ENCODE data around the gene PDE3B.
A peak's percentile ranks its signal among the peaks of the same experiment; 100 is the strongest.
"Not testable (repeated sequence)": the region's sequence is repeated elsewhere in the genome, so short reads cannot be mapped to it uniquely, and the experiment has no call there.

The PDE3B gene

DNA sequence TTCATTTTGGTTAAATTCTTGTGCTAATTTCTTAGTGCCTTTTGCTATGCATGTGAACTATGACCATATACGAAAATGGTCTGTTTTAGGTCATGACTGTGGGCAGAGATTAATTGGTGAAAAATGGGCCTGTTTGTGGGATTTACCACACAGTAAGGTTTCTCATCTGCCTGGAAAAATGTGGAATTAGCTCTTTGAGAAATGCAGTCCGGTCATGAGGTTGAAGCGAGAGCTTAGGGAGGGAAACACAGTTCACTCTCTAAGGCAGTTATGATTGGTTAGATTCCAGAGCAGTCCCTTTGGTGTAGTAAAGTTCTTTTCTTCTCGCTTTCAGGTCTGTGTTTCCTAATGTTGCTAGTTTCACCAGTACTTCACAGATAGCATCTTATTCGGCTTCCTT is 1.2 kb upstream of the PDE3B start:
- no peak for DNase-seq

DNA sequence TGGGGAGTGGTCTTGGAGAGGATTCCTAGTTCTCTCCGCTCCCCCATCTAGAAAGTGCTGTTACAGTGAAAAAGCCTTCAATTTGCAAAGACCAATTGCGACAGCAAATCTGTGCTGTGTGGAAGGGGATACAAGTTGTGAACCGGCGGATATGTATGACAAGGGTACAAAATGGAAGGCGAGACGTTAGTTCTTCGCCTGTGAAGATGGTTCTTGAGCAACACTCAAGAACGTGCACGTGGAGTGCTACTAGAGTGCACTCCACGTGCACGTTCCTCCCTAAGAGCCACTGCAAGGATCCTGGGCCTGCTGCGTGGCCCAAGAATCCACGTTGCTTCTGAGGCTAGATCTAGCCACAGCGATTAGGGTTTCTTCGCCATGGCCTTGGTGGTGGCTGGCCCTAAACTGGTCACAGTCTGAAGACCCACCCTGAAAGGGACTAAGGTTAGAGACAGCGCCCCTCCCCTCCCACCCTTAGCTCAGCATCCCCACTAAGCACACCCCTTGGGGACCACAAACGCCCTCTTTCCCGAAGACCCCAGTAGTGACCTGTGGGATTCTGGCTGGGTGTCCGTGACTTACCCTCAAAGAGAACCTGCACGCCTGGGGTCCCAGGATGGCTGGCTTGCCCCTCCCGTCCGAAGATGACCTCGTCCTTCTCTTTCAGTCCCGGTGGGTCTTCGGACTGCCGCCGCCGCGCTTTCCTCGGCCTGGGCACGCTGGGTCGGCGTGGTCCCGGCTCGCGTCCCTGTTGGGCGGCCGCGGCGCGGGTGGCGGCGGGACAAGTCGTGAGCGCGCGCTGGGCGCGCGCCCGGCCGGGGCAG is 519 bp upstream of the PDE3B start:
- no peak for DNase-seq

DNA sequence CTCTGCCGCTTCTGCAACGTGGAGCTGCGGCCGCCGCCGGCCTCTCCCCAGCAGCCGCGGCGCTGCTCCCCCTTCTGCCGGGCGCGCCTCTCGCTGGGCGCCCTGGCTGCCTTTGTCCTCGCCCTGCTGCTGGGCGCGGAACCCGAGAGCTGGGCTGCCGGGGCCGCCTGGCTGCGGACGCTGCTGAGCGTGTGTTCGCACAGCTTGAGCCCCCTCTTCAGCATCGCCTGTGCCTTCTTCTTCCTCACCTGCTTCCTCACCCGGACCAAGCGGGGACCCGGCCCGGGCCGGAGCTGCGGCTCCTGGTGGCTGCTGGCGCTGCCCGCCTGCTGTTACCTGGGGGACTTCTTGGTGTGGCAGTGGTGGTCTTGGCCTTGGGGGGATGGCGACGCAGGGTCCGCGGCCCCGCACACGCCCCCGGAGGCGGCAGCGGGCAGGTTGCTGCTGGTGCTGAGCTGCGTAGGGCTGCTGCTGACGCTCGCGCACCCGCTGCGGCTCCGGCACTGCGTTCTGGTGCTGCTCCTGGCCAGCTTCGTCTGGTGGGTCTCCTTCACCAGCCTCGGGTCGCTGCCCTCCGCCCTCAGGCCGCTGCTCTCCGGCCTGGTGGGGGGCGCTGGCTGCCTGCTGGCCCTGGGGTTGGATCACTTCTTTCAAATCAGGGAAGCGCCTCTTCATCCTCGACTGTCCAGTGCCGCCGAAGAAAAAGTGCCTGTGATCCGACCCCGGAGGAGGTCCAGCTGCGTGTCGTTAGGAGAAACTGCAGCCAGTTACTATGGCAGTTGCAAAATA is 816 bp downstream of the PDE3B start:
- DNase-seq: peak; percentile 13

DNA sequence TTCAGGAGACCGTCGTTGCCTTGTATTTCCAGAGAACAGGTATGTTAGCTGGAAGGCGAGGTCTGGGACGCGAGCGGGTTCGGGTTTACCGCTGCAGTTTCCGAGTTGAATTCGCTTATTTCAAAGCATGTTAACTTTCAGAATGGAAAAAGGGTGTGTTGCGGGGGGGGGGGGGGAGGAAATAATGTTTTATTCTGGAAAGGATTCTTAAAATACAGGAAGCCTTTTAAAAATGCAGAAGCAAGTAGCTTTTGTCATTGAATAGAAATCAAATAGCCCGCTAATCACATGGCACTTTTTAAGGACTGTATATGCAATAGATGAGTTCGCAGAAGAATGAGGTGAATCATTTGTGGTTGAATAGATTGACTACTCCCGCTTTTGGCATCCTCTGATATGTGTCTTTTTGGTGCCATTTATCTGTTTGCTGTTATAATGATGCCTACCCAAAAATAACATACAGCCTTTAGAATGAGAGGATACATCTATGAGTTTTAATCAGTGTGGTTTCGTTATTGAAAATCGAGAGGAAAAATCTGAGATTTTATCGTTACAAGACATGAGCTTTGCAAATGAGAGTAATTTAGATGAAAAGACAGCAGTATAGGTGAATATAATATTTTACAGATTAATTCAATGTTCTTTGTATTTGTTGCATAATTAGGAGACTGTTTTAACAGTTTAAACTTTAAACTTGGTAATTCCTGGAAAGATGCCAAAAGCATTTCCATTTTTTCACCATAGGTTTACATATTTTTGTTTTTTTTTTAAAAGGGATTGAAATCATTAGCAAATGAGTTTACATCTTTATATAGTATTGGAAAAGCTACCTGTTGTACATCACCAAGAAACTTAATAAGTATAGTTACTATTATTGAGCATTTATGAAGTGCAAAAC is 1.7 kb downstream of the PDE3B start:
- DNase-seq: peak; percentile 37

DNA sequence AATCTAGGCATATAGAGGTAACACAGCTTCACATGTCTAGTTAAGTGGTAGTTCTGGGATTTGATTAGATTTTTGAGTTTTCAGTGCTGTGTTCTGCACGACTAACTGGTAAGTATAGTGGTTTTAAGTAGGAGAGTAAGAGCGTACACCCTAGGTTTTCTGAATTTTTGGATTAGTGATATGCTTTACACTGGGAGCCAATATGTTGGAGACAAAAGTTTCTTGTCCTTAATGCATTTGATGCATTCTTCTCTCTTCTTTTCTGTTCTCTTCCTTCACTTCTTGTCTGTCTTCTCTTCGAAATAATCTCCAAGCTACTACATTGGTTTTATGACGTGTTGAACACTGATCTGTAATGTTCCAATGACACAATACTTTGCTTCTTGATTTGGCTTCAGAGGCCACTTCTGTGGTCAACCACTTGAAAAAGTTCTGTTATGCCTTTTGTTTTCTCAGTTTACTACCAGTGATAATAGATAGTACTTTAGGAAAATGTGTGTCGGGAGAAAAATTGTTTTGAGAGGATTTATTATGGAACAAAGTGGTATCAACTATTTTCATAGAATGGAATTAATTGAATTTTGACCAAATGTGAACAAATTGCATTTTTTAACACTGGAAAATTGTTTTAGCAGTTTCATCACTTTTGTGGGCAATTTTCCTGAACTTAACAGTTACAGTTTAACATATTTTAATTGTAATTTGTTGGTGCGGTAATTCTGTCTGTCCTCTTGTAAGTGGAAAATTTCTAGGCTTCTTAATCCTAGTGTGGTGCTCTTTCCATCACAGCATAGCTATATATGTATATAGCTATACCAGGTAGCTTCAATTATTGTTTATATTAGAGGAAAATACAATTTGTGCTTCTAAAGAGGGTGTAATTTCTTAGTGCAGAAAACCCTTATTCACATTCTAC is 2.6 kb downstream of the PDE3B start:
- DNase-seq: no peak

DNA sequence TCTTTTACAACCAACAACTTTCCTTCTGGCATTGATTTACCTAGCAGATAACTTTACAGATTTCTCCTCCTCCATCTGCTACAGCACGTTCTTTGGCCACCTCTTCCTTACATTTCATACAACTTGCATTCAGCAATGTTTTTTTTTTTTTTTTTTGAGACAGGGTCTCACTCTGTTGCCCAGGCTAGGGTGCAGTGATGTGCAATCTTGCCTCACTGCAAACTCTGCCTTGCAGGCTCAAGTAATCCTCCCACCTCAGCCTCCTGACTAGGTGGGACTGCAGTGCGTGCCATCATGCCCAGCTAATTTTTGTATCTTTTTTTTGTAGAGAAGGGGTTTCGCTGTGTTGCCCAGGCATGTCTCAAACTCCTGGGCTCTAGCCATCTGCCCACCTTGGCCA is 6.5 kb downstream of the PDE3B start:
- no peak for DNase-seq

DNA sequence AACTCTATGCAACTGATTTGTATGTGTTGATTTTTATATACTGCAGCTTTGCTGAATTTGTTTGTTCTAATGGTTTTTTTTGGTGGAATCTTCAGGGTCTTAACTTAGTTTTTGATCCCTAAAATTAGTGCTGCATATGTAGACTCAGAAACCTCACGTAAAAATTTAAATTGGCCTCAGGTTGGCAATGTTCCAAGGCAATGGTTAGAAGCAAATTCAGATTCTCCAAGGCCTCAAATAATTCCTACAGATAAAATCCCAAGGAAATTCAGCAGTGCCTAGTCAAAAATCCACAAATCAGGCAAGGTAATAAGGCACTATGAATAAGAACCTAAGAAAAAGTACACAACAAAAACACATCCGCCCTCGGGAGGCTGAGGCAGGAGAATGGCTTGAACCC is 9.5 kb downstream of the PDE3B start:
- no peak for DNase-seq

DNA sequence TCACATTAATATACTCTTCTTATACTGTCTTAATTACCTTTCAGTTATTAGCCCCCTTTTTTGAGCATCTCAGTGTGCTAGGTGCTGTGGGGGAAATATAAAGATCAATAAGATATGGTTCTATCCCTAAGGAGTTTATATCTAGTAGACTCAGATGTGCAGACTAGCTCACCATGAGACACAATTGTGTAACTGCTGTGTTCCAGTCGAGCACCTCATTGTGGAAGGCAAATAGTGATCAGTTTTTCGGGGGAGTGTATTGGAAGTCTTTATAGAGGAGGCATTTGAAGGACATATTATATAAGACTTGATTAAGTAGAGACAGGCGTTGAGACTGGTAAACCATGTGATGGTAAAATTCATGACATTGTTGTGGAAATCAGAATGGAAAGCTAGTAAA is 11.8 kb downstream of the PDE3B start:
- DNase-seq: no peak

DNA sequence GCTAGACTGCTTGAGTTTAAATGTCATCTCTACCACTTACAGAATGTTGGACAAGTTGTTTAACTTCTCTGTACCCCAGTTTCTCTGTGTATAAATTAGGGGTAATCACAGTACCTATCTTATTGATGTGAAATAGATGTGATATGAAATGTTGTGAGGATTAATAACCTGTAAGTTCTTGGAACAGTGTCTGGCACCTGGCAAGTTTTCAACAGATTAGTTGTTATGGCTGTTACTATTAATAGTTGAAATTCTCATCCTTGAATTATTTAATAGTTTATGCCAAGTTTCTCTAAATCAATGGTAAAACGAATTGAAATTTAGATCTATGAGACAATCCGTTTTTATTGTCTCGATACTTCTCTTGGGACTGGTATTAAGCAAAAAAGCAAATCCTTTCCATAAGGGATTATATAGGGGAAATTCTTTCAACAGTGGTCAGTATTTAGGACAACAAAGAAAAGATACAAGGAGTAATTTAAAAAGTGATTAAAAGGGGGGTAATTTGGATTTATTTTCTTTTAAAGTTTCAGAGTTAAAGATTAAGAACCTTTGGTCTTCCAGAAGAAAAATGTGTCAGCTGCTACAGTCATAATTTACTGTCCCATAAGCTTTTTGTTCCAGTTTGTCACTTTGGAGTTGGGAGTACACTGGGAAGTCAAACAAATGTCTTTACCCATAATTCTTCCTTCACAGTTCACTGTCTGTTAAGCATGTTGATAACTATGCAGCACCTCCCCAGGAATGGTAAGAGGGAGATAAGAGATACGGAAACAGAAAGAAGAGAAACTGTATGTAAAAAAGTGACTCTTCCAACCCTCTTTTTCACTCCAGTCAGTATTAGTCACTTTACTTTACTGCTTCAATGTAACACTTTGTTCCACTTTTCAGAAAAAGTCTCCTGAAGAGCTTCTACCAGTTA is 13.2 kb downstream of the PDE3B start:
- no peak for DNase-seq

DNA sequence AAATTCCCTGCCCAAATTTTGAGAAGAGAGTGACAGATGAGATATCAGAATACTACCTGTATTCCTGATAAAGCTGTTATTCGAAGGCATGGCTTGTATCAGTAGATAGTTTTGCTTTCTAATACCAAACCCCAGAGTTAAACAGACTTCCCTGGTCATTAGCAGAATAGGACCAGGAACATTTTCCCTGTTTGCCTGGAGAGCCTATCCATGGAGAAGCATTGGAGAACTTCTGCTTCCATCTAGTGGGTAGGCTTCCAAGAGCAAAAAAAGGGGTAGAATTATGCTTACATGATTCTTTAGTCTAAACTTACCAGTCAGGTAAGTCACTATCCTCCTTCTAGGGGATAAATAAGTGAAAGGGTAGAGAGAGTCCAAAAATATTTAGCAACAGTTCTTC is 14.2 kb downstream of the PDE3B start:
- no peak for DNase-seq

DNA sequence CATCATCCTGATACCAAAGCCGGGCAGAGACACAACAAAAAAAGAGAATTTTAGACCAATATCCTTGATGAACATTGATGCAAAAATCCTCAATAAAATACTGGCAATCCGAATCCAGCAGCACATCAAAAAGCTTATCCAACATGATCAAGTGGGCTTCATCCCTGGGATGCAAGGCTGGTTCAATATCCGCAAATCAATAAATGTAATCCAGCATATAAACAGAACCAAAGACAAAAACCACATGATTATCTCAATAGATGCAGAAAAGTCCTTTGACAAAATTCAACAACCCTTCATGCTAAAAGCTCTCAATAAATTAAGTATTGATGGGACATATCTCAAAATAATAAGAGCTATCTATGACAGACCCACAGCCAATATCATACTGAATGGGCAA is 21.3 kb downstream of the PDE3B start:
- not testable (repeated sequence) for DNase-seq

DNA sequence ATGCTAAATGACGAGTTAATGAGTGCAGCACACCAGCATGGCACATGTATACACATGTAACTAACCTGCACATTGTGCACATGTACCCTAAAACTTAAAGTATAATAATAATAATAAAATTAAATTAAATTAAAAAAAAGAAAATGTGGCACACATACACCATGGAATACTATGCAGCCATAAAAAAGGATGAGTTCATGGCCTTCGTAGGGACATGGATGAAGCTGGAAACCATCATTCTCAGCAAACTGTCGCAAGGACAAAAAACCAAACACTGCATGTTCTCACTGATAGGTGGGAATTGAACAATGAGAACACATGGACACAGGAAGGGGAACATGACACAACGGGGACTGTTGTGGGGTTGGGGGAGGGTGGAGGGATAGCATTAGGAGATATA is 23.7 kb downstream of the PDE3B start:
- not testable (repeated sequence) for DNase-seq

DNA sequence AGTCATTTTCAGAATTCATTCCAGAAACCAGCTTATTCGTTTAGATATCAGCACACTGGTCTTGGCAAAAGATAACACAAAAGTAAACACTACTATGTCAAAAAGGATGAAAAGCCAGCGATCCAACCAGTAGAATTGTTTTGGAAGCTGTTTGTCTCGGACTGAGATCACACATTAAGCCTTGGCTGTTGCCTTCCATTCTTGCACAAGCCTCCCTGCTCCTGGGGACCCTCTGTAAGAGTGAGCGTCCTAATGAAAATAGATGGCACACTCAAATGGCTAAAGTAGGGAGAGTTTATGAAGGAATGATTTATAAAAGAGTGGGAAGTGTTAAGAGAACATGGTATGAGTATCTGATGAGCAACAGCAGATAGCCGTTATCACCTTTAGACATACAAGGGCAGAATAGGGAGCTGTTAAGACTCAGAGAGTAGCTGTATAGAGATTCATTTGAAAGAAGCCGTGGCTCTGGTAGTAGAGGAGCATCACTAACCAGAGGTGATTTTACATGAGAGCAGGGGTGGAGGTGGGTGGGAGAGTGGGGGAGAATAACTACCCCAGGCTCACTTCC is 25.2 kb downstream of the PDE3B start:
- DNase-seq: no peak

DNA sequence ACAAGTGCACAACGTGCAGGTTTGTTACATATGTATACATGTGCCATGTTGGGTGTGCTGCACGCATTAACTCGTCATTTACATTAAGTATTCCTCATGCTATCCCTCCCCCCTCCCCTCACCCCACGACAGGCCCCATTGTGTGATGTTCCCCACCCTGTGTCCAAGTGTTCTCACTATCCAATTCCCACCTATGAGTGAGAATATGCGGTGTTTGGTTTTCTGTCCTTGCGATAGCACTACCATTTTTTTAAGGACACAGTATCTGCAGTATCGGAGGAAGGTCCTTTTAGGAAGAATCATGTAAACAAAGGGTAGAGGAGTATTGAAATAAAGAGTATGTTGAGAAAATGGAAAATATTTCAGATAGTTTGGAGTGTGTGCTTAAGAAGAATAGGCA is 25.9 kb downstream of the PDE3B start:
- no peak for DNase-seq

DNA sequence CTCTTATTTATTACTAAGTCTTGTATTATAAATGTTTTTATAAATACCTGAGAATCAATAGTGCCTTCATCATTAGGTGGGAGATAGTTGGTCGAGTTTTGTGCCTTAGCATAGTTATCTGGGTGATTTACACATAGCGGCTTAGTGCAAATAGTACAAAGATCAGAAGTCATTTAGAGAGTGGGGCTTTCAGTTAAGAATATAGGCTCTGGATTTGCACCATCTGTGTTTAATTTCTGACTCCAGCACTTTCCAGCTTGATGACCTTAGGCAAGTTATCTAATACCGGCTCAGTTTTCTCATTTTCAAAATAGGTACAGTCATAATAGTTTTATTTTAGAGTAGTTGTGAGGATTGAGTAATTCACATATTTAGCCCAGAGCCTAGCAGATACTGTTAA is 26.4 kb downstream of the PDE3B start:
- no peak for DNase-seq

DNA sequence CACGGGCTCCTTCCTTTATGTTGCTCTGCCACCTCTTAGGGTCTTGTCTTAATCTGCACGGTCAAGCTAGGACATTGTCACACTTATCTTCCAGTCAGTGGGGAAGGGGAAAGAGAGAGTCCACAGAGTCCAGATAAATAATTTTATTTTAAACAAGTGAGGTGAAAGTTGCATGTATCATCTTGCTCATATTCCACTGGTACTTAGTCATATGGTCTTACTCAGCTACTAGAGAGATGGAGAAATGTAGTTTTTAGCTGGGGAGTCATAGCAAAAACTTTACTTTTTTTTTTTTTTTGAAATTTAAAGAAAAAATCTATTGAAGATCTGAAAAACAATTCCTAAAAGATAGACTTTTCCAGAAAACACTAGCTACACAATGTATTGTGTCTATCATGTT is 29.0 kb downstream of the PDE3B start:
- no peak for DNase-seq

DNA sequence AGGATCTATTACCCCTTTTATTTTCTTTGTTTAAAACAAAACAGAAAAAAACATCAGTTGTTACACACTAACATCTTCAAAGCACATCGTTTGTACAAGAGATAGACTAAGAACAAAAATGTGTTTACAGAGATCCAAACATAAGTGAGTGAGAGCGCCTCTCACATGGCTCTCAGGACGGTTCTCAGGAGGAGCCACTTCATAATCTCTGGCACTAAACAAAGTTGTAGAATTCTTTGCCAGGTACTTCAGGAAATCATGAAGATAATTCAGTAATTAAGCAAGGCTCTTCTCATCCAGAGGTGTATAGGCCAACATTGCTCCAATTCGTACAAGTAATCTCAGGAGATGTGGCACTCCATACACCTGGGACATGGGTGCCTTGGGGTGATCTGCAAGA is 29.8 kb downstream of the PDE3B start:
- no peak for DNase-seq

DNA sequence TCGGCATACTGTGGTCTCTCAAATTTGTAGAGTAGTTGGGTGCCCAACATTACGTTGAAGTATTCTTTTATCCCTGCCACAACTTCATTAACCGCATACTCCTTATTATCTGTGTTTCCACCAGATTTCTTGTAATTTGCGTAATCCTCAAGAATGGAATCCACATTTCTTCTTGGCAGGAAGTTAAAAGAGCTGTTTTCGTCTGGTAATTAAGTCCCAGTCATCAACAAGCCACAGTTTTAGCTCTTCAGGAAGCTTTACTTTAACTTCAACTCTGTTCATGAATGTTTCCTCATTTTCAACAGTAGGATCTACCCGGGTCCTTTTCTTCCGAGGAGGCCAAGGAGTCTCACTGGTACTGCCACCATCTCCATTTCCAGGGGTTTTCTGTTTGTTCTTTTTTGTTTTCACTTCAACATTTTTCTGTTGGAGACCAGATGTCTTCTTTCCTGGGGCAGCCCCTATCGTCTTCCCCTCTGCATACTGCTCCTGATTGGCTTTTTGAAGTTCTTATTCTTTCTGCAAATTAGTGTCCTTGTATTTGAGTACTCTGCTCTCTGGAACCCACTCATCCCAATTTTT is 30.3 kb downstream of the PDE3B start:
- no peak for DNase-seq

DNA sequence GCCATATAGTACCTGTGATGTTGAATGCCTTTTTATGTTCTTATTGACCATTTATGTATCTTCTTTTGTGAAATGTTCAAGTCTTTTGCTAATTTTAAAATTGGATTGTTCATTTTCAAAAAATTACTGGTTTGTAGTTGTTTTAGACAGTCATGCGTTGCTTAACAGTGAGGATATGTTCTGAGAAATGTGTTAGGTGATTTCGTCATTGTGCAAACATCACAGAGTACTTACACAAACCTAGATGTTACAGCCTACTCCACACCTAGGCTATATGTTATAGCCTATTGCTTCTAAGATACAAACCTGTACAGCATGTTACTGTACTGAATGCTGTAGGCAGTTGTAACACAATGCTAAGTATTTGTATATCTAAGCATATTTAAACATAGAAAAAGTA is 32.5 kb downstream of the PDE3B start:
- DNase-seq: no peak

DNA sequence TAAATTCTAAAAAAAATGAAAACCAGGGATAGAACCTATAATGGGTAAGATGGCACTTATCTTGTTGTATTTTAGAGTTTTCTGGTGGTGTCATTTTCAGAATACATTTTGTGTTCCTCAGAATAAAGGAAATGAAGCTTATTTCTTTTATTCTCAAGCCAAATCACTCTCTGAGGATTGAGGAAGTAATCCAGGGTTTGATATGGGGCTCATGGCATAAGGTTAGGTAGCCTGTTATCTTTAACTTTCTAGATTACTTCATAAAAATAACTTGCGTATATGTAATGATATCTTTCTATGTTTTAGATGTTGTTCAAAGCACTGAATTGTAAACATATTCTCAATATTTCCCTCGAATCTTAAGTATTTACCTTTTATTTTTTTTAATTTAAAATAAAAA is 33.5 kb downstream of the PDE3B start:
- no peak for DNase-seq
